HG02588 (cell line): ENCODE data around the gene CCDC107.
A peak's percentile ranks its signal among the peaks of the same experiment; 100 is the strongest.
"Not testable (repeated sequence)": the region's sequence is repeated elsewhere in the genome, so short reads cannot be mapped to it uniquely, and the experiment has no call there.

Experiments
- ATAC-seq: cut with Tn5 transposase; IDR thresholded peaks from one replicate; pipeline ENCODE4 v1.9.1; 2021; ENCODE audit warnings: mild to moderate bottlenecking, moderate library complexity; ENCODE audit not compliant: unreplicated experiment

CCDC107 gene, protein sequence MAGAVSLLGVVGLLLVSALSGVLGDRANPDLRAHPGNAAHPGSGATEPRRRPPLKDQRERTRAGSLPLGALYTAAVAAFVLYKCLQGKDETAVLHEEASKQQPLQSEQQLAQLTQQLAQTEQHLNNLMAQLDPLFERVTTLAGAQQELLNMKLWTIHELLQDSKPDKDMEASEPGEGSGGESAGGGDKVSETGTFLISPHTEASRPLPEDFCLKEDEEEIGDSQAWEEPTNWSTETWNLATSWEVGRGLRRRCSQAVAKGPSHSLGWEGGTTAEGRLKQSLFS

DNA sequence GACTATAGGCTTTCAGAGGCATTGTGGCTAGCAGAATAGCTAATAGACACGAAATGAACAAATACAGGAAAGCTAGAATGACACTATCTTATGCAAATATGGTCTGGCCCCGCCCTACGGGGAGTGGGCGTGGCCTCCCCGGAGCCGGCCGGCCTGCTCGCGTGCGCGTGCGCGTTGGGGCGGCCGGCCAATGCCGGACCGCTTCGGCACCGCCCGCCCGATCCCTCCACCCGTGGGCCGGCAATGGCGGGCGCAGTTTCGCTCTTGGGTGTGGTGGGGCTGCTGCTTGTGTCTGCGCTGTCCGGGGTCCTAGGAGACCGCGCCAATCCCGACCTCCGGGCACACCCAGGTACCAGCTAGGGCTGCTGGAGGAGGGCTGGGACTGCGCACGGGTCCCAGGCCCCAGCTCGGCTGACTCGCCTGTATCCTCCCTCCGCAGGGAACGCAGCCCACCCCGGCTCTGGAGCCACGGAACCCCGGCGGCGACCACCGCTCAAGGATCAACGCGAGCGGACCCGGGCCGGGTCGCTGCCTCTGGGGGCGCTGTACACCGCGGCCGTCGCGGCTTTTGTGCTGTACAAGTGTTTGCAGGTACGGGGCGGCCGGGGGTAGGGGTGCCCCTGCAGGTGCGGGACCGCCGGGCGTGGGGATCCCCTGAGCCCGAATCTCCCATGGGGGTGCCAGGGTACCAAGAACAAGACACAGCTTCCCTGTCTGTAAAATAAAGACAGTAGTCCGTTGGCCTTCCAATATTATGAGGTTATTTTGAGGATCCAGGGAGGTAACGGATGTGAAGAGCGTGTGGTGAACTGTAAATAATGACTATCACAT is at the start of gene CCDC107:
Gene CCDC107 (plus strand): TSS at position 156 of the 831 bp plus-strand sequence. CDS start 88 bp downstream, at position 244.
- peak; percentile 68 for ATAC-seq

- ATAC-seq = no peak
These were observed 48.9 kb upstream of the CCDC107 start for GRCh38 chr9:35609001-35609819.

DNA sequence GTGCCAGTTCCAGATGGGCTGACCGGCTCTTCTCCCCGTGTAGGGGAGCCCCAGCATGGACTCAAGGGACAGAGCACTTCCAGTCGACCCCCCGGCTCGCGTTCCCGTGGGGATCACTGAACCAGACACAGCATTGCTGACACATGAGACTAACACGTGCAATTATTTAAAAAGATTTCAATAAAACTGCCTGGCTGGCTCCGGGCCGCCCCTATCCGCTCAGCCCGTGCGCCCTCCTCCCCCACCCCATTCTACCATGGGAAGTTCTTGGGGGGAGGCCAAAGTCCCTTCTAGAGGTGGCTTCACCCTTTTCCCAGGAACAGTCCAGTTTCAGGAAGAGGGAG is 48.3 kb upstream of the CCDC107 start:
- ATAC-seq = no peak

- ATAC-seq = no peak
These were observed 46.8 kb upstream of the CCDC107 start for GRCh38 chr9:35611230-35611797.

- not testable (repeated sequence) for ATAC-seq
These were observed 46.0 kb upstream of the CCDC107 start for GRCh38 chr9:35612066-35612465.

DNA sequence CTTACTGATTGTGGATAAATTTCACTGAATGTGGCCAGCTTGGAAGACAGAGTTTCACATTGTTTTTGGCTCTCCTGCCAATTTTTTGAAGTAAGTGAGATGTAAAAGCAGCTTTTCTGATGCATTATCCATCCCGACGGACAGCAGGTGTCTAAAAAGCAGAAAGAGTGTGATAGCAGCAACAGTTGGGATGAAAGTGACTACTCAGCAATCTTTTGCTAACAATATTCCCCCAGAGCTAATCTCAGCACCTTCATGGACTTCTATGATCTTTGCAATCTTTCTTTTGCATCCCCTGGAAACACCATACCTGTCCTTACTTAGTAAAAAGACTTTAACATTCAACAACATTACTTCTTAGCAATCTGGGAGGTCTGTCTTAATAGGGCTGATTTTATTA is 45.2 kb upstream of the CCDC107 start:
- no peak for ATAC-seq

GRCh38 chr9:35615981-35616680 is 42.0 kb upstream of the CCDC107 start:
- ATAC-seq = no peak

DNA sequence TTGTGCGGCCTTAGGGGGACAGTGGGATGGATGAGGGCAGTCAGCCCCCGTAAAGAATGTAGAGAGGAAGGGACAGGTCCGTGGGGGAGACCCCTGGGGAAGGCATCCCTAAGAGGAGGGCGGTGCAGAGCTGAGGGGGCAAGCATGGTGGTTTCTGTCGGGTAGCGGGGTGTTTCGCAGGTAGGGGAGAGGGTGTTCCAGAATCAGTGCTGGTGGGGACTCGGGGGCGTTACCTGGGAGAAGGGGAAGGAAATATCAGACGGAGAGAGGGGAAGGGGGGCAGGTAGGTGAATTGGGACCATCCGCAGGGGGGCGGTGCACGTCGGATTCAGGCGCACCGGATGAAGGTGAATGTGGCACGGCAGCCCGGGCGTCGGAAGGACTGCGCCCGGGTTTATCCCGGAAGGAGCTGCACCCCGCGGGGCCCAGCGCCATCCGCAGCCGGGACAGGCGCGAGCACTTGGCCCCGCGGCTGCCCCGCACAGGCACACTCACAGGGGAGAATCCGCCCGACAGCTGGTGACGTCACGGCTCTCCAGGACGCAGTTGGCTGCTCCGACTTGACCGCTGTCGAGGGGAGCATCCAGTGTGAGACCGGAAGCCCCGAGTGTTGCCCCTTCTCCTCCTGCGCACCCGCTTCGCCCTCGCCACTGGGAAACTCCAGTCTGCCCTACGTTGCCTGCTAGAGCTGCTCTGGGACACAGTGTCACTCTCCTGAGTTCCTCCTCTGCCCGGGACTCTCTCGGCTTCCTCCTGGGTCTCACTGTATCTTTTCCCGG is 41.2 kb upstream of the CCDC107 start:
- peak; percentile 40 for ATAC-seq

DNA sequence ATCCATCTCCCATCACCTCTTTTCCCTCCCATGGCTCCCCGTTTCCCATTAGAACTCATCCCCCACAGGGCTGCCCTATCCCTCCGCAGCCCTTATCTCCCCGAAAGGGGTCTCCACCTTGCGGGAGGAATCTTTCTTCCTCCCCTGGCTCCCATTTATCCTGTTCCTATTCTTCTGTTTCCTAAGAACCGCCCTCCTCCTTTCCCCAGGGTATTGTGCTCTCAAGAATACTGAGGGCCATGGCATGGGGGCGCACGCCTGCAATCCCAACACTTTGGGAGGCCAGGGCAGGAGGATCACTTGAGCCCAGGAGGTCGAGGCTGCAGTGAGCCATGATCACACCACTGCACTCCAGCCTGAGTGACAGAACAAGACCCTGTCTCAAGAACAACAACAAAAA is 40.5 kb upstream of the CCDC107 start:
- no peak for ATAC-seq

- ATAC-seq = no peak
These were observed 39.8 kb upstream of the CCDC107 start, which contains the start of gene CD72 for GRCh38 chr9:35618325-35618727. Gene CD72, minus strand, starts transcription at chr9:35618413. Its CDS starts 110 bp downstream, at chr9:35618303.

GRCh38 chr9:35618854-35619799 is 39.0 kb upstream of the CCDC107 start:
- ATAC-seq = peak; percentile 31

DNA sequence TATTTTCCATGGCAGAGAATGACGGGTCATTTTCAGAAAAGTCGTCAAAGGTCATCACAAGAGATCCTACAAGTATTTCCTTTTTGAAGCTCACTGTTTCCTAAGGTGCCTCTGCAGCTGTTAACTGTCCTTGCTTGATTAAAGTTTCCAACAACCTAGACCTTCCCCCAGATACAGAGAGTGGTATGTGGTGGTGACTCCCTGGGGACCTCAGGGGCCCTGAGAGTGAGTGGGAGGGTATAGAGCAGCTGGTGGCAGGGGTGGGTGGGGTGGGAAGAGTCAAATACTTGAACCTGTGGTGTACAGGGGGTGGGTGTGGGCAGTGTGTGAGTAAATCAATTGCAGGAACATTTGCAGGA is 38.3 kb upstream of the CCDC107 start:
- ATAC-seq = peak; percentile 55

GRCh38 chr9:35627575-35627974 is 30.5 kb upstream of the CCDC107 start:
- no peak for ATAC-seq

- ATAC-seq = no peak
These were observed 29.6 kb upstream of the CCDC107 start for GRCh38 chr9:35628389-35628991.

DNA sequence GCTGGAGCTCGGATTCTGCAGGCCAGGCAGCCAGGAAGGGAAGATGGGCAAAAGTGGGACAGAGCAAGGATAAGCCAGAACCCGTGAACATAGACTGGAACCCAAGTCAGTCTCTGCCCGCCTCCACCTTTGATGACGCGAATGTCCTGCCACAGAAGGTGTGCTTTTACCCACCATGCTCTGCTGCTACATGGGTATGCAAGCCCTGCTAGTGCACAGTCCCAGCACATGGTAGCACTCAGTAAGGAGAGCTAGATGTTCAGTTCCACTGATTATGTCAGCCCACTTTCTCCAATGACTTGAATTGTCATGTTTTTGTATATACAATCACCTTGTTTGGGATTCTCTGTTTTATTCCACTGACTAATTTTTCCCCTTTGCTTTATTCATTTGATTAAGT is 28.5 kb upstream of the CCDC107 start:
- ATAC-seq = no peak

DNA sequence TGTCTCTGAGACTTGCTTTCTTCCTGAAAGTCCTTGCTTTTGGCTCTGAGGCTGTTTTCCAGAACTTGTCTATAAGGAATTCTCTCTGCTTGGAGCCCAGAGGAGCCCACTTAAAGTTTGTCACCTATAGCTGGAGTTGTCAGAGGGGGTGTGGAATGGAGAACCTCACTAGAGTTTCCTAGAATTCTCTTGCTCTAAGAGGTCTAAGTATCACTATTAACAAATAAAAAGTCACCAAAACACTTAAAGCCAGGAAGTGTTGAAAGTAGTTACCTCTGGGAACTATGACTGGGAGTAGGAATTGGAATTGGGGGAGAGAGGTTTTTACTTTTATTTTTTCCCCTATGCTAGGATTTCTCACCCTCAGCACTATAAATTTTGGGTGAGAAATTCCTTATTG is 22.4 kb upstream of the CCDC107 start:
- ATAC-seq = no peak

DNA sequence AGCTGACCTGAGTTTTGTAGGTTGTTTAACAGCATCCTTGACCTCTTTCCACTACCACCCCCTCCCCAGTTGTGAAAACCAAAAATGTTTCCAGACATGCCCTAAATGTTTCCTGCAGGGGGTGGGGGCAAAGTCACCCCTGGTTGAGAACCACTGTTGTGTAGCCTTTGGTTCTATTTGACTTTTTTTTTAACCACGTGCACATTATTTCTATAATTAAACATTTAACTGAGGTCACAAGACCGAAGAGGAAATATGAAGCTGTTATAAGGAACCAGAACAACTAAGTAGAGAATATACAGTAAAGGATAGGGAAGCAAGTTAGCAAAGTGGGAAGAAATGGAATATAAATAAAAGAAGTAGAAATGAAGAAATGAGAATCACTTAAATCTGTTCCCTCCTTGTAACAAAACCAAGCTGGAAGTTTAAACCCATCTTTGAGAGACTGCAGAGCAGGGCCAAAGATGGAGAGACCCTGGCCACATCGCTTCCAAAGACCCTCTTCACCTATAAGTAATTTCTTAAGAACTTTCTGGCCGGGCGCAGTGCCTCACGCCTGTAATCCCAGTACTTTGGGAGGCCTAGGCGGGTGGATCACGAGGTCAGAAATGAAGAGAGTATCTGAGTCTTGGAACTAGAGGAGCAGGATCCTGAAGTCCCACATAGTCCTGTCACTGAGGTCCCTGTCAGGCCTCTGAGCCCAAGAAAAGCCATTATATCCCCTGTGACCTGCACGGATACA is 21.8 kb upstream of the CCDC107 start:
- ATAC-seq = no peak

DNA sequence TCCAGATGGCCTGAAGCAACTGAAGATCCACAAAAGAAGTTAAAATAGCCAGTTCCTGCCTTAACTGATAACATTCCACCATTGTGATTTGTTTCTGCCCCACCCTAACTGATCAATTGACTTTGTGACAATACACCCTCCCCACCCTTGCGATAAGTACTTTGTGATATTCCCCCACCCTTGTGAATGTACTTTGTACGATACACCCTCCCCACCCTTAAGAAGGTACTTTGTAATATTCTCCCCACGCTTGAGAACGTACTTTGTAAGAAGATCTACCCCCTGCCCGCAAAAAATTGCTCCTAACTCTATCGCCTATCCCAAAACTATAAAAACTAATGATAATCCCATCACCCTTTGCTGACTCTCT is 21.2 kb upstream of the CCDC107 start:
- not testable (repeated sequence) for ATAC-seq
